GM12878 (cell line): ENCODE data around the gene STATH. TPM values are rescaled to one million over a fixed set of nuclear protein-coding genes. Genes with fewer than 3 reads are reported as not detected.
"Not testable (repeated sequence)": the region's sequence is repeated elsewhere in the genome, so short reads cannot be mapped to it uniquely, and the experiment has no call there.

Experiments used
- ATAC-seq: fragments of 200-7000 bp; cut with Tn5 transposase; 3 replicates; pipeline ENCODE4 v1.9.1; 2020; ENCODE audit warnings: mild to moderate bottlenecking, moderate library complexity
- BruUV-seq: library from RNA; stranded (reverse); fragments of 400-500 nt; replicated peaks from 2 replicates; lab custom pipeline; 2021; lab: Mats Ljungman, UMichigan
- CTCF ChIA-PET: fragments of 300-600 bp; sonication (Branson Sonifier 250); formaldehyde crosslinking; extraction: SDS; loops from one replicate; lab custom pipeline; 2021; ENCODE audit warnings: inconsistent platforms; lab: Yijun Ruan, JAX
- POLR2A ChIA-PET: fragments of 350-600 bp; formaldehyde crosslinking; extraction: SDS; loops from one replicate; lab custom pipeline; 2021; ENCODE audit warnings: inconsistent platforms; lab: Charles Lee
- RAD21 ChIA-PET: fragments of 300-600 bp; sonication (Branson Sonifier 250); formaldehyde crosslinking; loops from one replicate; lab custom pipeline; 2023; ENCODE audit warnings: antibody characterized with exemption; ENCODE audit not compliant: unreplicated experiment; lab: Charles Lee
- SMC1A ChIA-PET: fragments of 300-600 bp; sonication (Branson Sonifier 250); formaldehyde crosslinking; loops from one replicate; lab custom pipeline; 2023; ENCODE audit not compliant: unreplicated experiment, uncharacterized antibody; lab: Charles Lee
- DNase-seq: peaks from one replicate; pipeline ENCODE4 v3.0.0-alpha.2; 2011; ENCODE audit warnings: low read depth, low spot score
- FAIRE-seq: peaks from 3 replicates; lab custom pipeline; 2011; peaks lifted over from hg19 to GRCh38; lab: Jason Lieb, UNC
- H2AFZ ChIP-seq: 2 replicates; pipeline ENCODE4 v1.6.0; 2011; ENCODE audit warnings: low read depth, low read length, control low read depth; ENCODE audit not compliant: control insufficient read depth
- H3K27ac ChIP-seq: 2 replicates; pipeline ENCODE4 v1.5.1; 2011; ENCODE audit warnings: control low read depth; ENCODE audit not compliant: control insufficient read depth, insufficient read depth
- H3K27me3 ChIP-seq, 2 experiments: replicated peaks in 1 of 2; 2 replicates each; pipeline versions ENCODE4 v1.6.0 to v1.6.1; 2011; ENCODE audit warnings: low read length in 1 of 2; ENCODE audit not compliant: control insufficient read depth in 2 of 2, insufficient read depth in 2 of 2
- H3K36me3 ChIP-seq, 2 experiments: 2 replicates each; pipeline ENCODE4 v1.5.1; 2011; ENCODE audit warnings: low read length in 1 of 2; ENCODE audit not compliant: control insufficient read depth in 2 of 2, insufficient read depth in 2 of 2
- H3K4me1 ChIP-seq: 2 replicates; pipeline ENCODE4 v1.6.1; 2011; ENCODE audit warnings: mild to moderate bottlenecking, low read length, moderate library complexity, mixed read lengths; ENCODE audit not compliant: control insufficient read depth, insufficient read depth
- H3K4me2 ChIP-seq: 2 replicates; pipeline ENCODE4 v1.6.0; 2011; ENCODE audit warnings: control low read depth; ENCODE audit not compliant: control insufficient read depth, insufficient read depth
- H3K4me3 ChIP-seq: fragments of 200-600 bp; sonication (generic); 2 replicates; pipeline ENCODE4 v1.5.1; 2016
- H3K79me2 ChIP-seq: 2 replicates; pipeline ENCODE4 v1.6.0; 2011; ENCODE audit warnings: low read length; ENCODE audit not compliant: control insufficient read depth, insufficient read depth
- H3K9ac ChIP-seq: 2 replicates; pipeline ENCODE4 v1.8.0; 2011; ENCODE audit warnings: low read length, control low read depth, mixed read lengths; ENCODE audit not compliant: control insufficient read depth, insufficient read depth
- H3K9me3 ChIP-seq: replicated peaks from 3 replicates; pipeline ENCODE4 v1.5.1; 2011; ENCODE audit warnings: mild to moderate bottlenecking, low read length; ENCODE audit not compliant: control insufficient read depth, insufficient read depth
- H4K20me1 ChIP-seq: 2 replicates; pipeline ENCODE4 v1.6.0; 2011; ENCODE audit not compliant: control insufficient read depth, insufficient read depth
- EP300 ChIP-seq, 2 experiments: fragments of 150-350 bp in 1 of 2; IDR thresholded peaks; 2 replicates each; pipeline ENCODE4 v1.6.1; 2011 to 2012; ENCODE audit warnings: low read depth in 2 of 2, low read length in 2 of 2, borderline replicate concordance in 1 of 2, improper control_type of control experiment in 1 of 2, inconsistent platforms in 1 of 2; ENCODE audit not compliant: control insufficient read depth in 1 of 2
- LARP7 ChIP-seq: fragments of 450-650 bp; IDR thresholded peaks from 2 replicates; pipeline ENCODE4 v1.6.1; 2017; ENCODE audit warnings: mild to moderate bottlenecking
- MEF2A ChIP-seq: IDR thresholded peaks from 2 replicates; pipeline ENCODE4 v1.6.1; 2011; ENCODE audit warnings: low read depth, mild to moderate bottlenecking, low read length, moderate library complexity; ENCODE audit not compliant: insufficient read depth
- POLR2AphosphoS2 ChIP-seq: IDR thresholded peaks from 2 replicates; pipeline ENCODE4 v1.6.1; 2011; ENCODE audit warnings: low read depth, mild to moderate bottlenecking, low read length, improper control_type of control experiment, moderate library complexity
- RAD51 ChIP-seq: fragments of 450-650 bp; IDR thresholded peaks from 2 replicates; pipeline ENCODE4 v1.6.1; 2016; ENCODE audit warnings: moderate library complexity, mild to moderate bottlenecking, inconsistent platforms
- RELA ChIP-seq: fragments of 450-650 bp; IDR thresholded peaks from 2 replicates; pipeline ENCODE4 v1.8.0; 2014; ENCODE audit warnings: borderline replicate concordance; ENCODE audit not compliant: partially characterized antibody
- RUNX3 ChIP-seq: IDR thresholded peaks from 2 replicates; pipeline ENCODE4 v1.6.1; 2012; ENCODE audit warnings: low read length, inconsistent platforms
- WGBS: methylation state at CpG from one replicate; pipeline ENCODE4 v1.1.6; 2016; ENCODE audit warnings: low lambda C conversion rate; ENCODE audit not compliant: insufficient replicate concordance, insufficient coverage; ENCODE audit errors: missing lambda C conversion rate; 5-methylcytosine and 5-hydroxymethylcytosine counted together
- in situ Hi-C: fragments of 300-500 bp; cut with MboI; formaldehyde crosslinking; loops from 9 replicates; pipeline ENCODE4 v1.14.3; 2018; ENCODE audit warnings: mixed read lengths
- intact Hi-C: fragments of 100-400 bp; cut with micrococcal nuclease; formaldehyde crosslinking; loops from one replicate; pipeline ENCODE4 v1.14.2; 2022; ENCODE audit not compliant: unreplicated experiment
- polyA plus RNA-seq, 11 experiments: library from polyadenylated mRNA; depleted of rRNA in 4 of 11; unstranded in 6 of 11; stranded (reverse) in 5 of 11; fragments of >200 nt; fragmentation: Nextera tagmentation in 4 of 11; fragmentation: Illumina TruSeq in 1 of 11; extraction: Ambion mirVana in 4 of 11; extraction: Trizol in 1 of 11; gene quantifications; 1 replicate in 1 of 11; 2 replicates in 10 of 11; pipeline versions ENCODE4 v1.2.1 to v1.2.3, GENCODE V29; 2011 to 2016; ENCODE audit warnings: inconsistent platforms in 2 of 11, missing spikeins in 2 of 11, low read depth in 1 of 11
- total RNA-seq, 4 experiments: library from RNA; depleted of rRNA in 3 of 4; stranded (reverse); fragments of >200 nt in 3 of 4; fragmentation: Illumina TruSeq in 1 of 4; extraction: Trizol in 1 of 4; gene quantifications; 2 replicates each; pipeline versions ENCODE4 v1.2.1 to v1.2.3, GENCODE V29; 2013 to 2021
- TF ChIP-seq, protein P1 (sequence below): fragments of 450-650 bp; formaldehyde crosslinking; IDR thresholded peaks from 2 replicates; pipeline ENCODE4 v1.4.0; 2020; ENCODE audit warnings: mild to moderate bottlenecking, moderate library complexity
- TF ChIP-seq, protein P2 (sequence below): fragments of 450-650 bp; IDR thresholded peaks from 2 replicates; pipeline ENCODE4 v1.6.1; 2017; ENCODE audit warnings: borderline replicate concordance
- TF ChIP-seq, protein P3 (sequence below): IDR thresholded peaks from 2 replicates; pipeline ENCODE4 v1.6.1; 2011; ENCODE audit warnings: mild to moderate bottlenecking, low read depth, low read length, moderate library complexity; ENCODE audit not compliant: insufficient replicate concordance

Gene STATH
- total and polyA plus RNA-seq, 10 of the 15 experiments (the other 5 are each of a cell fraction or from before 2014, with no cell fraction given), result 0.21 TPM; not detected in 9

DNA sequence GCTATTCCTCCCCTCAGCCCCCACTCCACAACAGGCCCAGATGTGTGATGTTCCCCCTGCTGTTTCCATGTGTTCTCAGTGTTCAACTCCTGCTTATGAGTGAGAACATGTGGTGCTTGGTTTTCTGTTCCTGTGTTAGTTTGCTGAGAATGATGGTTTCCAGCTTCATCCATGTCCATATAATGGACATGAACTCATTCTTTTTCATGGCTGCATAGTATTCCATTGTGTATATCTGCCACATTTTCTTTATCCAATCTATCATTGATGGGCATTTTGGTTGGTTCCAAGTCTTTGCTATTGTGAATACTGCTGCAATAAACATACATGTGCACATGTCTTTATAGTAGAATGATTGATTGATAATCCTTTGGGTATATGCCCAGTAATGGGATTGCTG lies 44.2 kb downstream of the STATH start:
- H3K27ac ChIP-seq, H3K36me3 ChIP-seq, POLR2A ChIA-PET, H3K9me3 ChIP-seq, in situ Hi-C loops, BruUV-seq, DNase-seq, H3K79me2 ChIP-seq, H3K9ac ChIP-seq, CTCF ChIA-PET, RAD21 ChIA-PET, ATAC-seq, H3K4me3 ChIP-seq, H2AFZ ChIP-seq, H3K27me3 ChIP-seq, intact Hi-C loops, H3K4me2 ChIP-seq, FAIRE-seq, H3K4me1 ChIP-seq, H4K20me1 ChIP-seq: not testable (repeated sequence)
- SMC1A ChIA-PET, result interaction anchor here (2.2 kb wide), 1 partner anchor 9 kb away, joined by 10 read pairs; no protein-coding TSS in a partner anchor

DNA sequence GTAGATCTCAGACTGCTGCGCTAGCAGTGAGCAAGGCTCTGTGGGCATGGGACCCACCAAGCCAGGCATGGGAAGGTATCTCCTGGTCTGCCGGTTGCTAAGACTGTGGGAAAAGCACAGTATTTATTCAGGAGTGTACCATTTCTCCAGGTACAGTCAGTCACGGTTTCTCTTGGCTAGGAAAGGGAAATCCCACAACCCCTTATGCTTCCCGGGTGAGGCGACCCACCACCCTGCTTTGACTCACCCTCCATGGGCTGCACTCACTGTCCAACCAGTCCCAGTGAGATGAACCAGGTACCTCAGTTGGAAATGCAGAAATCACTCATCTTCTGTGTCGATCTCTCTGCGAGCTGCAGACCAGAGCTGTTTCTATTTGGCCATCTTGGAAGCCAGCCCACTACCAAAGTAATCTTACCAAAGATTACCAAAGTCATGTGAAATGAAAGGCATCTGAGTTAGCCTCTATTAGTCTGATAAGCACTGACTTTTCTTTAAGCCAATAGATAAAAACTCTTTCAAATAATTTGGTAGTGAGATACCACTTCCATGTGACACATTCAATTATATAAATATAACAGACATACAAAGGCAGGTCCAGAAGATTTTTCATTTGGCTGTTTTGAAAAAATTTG lies 46.0 kb downstream of the STATH start:
- FAIRE-seq (no peak), DNase-seq (no peak), ATAC-seq (no peak)
- RAD21 ChIA-PET, result no interaction called here
- intact Hi-C loops (no loop called here), in situ Hi-C loops (no loop called here)
- Histone ChIP-seq H3K4me2 (no peak overlapping the region), H2AFZ (no peak overlapping the region), H4K20me1 (no peaks in the 10 kb centered on the region), H3K27ac (no peak overlapping the region), H3K36me3 (no peaks in the 10 kb centered on the region), H3K9me3 (no peaks in the 10 kb centered on the region), H3K27me3 (no peaks in the 10 kb centered on the region), H3K4me1 (no peaks in the 10 kb centered on the region), H3K79me2 (no peaks in the 10 kb centered on the region), H3K9ac (no peak overlapping the region), H3K4me3 (no peak overlapping the region)
- 26% methylated on average over 7 of the region's 7 CpGs for whole genome bisulfite sequencing
- CTCF ChIA-PET, result no interaction called here
- POLR2A ChIA-PET, result no interaction called here
- no TSS peak for BruUV-seq
- SMC1A ChIA-PET, result interaction anchor here (0.6 to 2.2 kb wide), 2 partner anchors 10 to 825 kb away, joined by 3 to 10 read pairs; no protein-coding TSS in a partner anchor
- TF ChIP-seq MEF2A (no peak), RUNX3 (no peak), EP300 (IDR thresholded peaks at IDR 0.05; ENCODE audit: borderline replicate concordance in 1 of 2, control insufficient read depth in 1 of 2, low read depth in 2 of 2, low read length in 2 of 2) (no peak), RELA (no peak), RAD51 (no peak), LARP7 (no peak), POLR2AphosphoS2 (no peak)
- TF ChIP-seq, protein P1, sequence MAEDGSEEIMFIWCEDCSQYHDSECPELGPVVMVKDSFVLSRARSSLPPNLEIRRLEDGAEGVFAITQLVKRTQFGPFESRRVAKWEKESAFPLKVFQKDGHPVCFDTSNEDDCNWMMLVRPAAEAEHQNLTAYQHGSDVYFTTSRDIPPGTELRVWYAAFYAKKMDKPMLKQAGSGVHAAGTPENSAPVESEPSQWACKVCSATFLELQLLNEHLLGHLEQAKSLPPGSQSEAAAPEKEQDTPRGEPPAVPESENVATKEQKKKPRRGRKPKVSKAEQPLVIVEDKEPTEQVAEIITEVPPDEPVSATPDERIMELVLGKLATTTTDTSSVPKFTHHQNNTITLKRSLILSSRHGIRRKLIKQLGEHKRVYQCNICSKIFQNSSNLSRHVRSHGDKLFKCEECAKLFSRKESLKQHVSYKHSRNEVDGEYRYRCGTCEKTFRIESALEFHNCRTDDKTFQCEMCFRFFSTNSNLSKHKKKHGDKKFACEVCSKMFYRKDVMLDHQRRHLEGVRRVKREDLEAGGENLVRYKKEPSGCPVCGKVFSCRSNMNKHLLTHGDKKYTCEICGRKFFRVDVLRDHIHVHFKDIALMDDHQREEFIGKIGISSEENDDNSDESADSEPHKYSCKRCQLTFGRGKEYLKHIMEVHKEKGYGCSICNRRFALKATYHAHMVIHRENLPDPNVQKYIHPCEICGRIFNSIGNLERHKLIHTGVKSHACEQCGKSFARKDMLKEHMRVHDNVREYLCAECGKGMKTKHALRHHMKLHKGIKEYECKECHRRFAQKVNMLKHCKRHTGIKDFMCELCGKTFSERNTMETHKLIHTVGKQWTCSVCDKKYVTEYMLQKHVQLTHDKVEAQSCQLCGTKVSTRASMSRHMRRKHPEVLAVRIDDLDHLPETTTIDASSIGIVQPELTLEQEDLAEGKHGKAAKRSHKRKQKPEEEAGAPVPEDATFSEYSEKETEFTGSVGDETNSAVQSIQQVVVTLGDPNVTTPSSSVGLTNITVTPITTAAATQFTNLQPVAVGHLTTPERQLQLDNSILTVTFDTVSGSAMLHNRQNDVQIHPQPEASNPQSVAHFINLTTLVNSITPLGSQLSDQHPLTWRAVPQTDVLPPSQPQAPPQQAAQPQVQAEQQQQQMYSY (CRISPR knock-in tag), result no peak
- TF ChIP-seq, protein P2, sequence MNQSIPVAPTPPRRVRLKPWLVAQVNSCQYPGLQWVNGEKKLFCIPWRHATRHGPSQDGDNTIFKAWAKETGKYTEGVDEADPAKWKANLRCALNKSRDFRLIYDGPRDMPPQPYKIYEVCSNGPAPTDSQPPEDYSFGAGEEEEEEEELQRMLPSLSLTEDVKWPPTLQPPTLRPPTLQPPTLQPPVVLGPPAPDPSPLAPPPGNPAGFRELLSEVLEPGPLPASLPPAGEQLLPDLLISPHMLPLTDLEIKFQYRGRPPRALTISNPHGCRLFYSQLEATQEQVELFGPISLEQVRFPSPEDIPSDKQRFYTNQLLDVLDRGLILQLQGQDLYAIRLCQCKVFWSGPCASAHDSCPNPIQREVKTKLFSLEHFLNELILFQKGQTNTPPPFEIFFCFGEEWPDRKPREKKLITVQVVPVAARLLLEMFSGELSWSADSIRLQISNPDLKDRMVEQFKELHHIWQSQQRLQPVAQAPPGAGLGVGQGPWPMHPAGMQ, result no peak
- TF ChIP-seq, protein P3, sequence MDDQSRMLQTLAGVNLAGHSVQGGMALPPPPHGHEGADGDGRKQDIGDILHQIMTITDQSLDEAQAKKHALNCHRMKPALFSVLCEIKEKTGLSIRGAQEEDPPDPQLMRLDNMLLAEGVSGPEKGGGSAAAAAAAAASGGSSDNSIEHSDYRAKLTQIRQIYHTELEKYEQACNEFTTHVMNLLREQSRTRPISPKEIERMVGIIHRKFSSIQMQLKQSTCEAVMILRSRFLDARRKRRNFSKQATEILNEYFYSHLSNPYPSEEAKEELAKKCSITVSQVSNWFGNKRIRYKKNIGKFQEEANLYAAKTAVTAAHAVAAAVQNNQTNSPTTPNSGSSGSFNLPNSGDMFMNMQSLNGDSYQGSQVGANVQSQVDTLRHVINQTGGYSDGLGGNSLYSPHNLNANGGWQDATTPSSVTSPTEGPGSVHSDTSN, result no peak
